Left ventricle myocardium inferior (tissue), 1 donor: ENCODE data around the gene SECTM1. TPM values are rescaled to one million over a fixed set of nuclear protein-coding genes. Genes with fewer than 3 reads are reported as not detected.

Experiments used
- DNase-seq: peaks from one replicate; pipeline ENCODE4 v3.0.0-alpha.2; 2020
- H3K27ac ChIP-seq: fragments of 200-600 bp; replicated peaks from 2 replicates; pipeline ENCODE4 v1.8.0; 2021
- H3K27me3 ChIP-seq: fragments of 200-600 bp; 2 replicates; pipeline ENCODE4 v1.8.0; 2021; ENCODE audit warnings: low read depth
- H3K36me3 ChIP-seq: fragments of 200-600 bp; 2 replicates; pipeline ENCODE4 v1.8.0; 2021
- H3K4me1 ChIP-seq: fragments of 200-600 bp; 2 replicates; pipeline ENCODE4 v1.8.0; 2021
- H3K4me3 ChIP-seq: fragments of 200-600 bp; 2 replicates; pipeline ENCODE4 v1.8.0; 2021; ENCODE audit warnings: mild to moderate bottlenecking, moderate library complexity
- H3K9me3 ChIP-seq: fragments of 200-600 bp; replicated peaks from 2 replicates; pipeline ENCODE4 v1.8.0; 2021
- intact Hi-C: fragments of 100-400 bp; cut with micrococcal nuclease; formaldehyde crosslinking; loops from one replicate; pipeline ENCODE4 v1.11.0; 2022
- total RNA-seq: library from RNA; stranded (reverse); fragmentation: NEBNext Ultra II Directional; extraction: Animal tissue kit (Norgen Biotek cat#: 25700); gene quantifications from one replicate; pipeline ENCODE4 v1.2.1, GENCODE V29; 2021
- TF ChIP-seq, protein P1 (sequence below): fragments of 200-600 bp; IDR thresholded peaks from 2 replicates; pipeline ENCODE4 v1.8.0; 2021; ENCODE audit warnings: antibody characterized with exemption, mild to moderate bottlenecking, borderline replicate concordance
- donor health status: DM: no; HTN: yes; CAD: no; lungs with severe emphysema.

The SECTM1 gene
- total RNA-seq, 1 donor from 2014 or later, result 3.9 TPM

DNA sequence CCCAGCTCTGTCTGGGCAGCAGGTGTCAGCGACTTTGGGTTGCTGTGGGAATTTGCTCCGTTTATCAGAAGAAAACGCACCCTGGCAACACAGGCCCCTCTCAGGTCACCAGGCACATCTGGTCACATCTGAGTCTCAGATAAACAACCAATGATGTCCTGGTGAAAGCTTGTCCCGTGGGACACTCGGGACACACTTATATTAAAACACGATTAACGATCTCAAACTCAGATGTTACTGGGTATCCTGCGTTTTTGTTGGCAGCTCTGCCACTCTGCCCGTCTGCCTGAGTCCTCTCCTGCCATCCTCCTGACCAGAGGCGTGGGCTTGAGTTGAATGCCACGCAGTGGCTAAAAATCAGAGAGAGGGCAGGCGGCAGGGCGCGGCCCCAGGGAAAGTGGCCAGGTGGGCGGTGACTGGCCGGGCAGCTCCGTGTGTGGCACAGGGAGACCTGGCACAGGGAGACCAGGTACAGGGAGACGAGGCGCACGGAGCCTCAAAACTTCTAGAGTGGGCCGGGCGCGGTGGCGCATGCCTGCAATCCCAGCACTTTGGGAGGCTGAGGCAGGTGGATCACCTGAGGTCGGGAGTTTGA lies 2.1 kb downstream of the SECTM1 start:
- Histone ChIP-seq H3K27ac (no peak overlapping the region), H3K4me1 (peaks cover 57% of the 10 kb centered on the region), H3K4me3 (no peak overlapping the region), H3K36me3 (no peaks in the 10 kb centered on the region), H3K9me3 (no peaks in the 10 kb centered on the region), H3K27me3 (peaks cover 65% of the 10 kb centered on the region)
- intact Hi-C loops, result no loop called here
- TF ChIP-seq, protein P1, sequence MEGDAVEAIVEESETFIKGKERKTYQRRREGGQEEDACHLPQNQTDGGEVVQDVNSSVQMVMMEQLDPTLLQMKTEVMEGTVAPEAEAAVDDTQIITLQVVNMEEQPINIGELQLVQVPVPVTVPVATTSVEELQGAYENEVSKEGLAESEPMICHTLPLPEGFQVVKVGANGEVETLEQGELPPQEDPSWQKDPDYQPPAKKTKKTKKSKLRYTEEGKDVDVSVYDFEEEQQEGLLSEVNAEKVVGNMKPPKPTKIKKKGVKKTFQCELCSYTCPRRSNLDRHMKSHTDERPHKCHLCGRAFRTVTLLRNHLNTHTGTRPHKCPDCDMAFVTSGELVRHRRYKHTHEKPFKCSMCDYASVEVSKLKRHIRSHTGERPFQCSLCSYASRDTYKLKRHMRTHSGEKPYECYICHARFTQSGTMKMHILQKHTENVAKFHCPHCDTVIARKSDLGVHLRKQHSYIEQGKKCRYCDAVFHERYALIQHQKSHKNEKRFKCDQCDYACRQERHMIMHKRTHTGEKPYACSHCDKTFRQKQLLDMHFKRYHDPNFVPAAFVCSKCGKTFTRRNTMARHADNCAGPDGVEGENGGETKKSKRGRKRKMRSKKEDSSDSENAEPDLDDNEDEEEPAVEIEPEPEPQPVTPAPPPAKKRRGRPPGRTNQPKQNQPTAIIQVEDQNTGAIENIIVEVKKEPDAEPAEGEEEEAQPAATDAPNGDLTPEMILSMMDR, result no peak
- DNase-seq, result no peak

DNA sequence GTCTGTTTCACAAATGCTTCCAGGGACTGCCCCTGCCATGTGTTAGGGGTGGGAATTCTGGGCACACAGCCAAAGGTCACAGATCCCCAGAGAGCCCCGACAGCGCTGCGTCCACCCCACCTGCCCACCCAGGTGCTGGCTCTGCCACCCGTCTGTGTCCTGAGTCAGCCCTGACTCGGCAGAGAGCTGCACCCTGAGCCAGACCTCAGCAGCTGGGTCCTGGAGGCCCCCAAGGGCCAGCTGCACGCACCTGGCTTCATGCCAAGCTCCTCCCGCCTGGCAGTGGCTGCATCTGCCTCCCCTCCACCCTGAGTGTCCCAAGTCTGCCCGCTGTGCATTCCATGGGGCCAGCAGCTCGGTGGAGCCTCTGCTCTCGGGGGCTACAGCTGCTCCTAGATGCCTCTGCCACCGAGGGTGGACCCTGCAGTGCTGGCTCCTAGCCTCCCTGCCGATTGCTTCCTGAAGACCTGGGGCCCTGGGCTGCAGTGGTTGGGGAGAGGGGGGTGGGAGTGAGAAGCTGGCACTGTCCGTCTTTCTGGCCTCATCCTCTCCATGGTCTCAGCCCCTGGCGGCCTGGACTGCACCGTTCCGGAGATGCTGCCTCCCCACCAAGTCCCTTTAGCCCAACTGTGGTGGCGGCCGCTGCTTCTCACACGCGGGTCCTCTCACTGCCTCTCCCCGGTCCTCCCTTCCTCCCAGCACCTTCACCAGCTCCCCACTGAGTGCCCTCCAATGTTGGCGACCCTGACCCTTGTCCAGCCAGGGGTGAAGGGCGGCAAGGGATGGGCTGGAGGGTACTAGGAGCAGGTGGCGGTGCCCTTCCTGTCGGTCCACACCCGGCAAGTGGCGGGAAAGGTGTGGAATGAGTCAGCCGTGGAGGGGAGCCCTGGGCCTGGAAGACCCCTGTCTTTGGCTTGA lies 3.0 kb downstream of the SECTM1 start:
- DNase-seq, result no peak
- H3K4me1 ChIP-seq, result peaks cover 51% of the 10 kb centered on the region
- H3K9me3 ChIP-seq, result no peaks in the 10 kb centered on the region

DNA sequence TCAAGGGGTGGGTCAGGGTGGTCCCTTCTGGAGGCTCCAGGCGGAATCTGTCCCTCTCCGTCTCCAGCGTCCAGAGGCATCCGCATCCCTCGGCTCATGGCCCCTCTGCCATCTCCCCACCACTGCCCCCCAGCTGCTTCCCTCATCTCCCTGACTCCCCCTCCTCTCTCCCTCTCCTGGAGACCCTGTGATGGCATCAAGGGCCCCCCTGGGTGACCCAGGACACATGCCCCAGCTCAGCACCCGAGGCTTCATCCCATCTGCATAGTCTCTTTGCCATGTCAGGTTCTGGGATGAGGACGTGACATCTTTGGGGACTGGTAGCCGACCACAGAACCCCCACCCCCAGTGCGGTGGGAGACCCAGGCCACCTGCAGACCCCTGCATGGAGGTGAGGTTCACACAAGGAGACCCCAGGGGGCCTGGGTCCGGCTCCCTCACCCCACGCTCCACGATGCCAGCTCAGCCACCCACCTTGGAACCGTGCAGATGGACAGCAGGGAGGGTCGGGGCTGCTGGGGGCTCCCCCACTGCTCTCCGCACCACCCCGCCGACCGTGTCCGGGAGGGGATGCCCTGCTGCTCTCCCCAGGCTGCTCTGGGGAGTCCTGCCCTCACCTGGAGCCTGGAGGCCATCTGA lies 3.8 kb downstream of the SECTM1 start:
- no peak for DNase-seq
- Histone ChIP-seq H3K36me3 (no peaks in the 10 kb centered on the region), H3K4me3 (no peak overlapping the region), H3K9me3 (no peaks in the 10 kb centered on the region), H3K27ac (no peak overlapping the region), H3K4me1 (peaks cover 43% of the 10 kb centered on the region), H3K27me3 (peaks cover 65% of the 10 kb centered on the region)
- intact Hi-C loops, result loop anchor here (10.0 kb wide), 1 partner anchor 95 kb away; no protein-coding TSS in a partner anchor
- TF ChIP-seq, protein P1, result no peak

More for the DNA sequence above, 3.0 kb downstream of the SECTM1 start:
- TF ChIP-seq, protein P1, result no peak
- H3K36me3 ChIP-seq, result no peaks in the 10 kb centered on the region
- H3K27me3 ChIP-seq, result peaks cover 65% of the 10 kb centered on the region
- intact Hi-C loops, result no loop called here
- no peak overlapping the region for H3K27ac ChIP-seq
- no peak overlapping the region for H3K4me3 ChIP-seq

DNA sequence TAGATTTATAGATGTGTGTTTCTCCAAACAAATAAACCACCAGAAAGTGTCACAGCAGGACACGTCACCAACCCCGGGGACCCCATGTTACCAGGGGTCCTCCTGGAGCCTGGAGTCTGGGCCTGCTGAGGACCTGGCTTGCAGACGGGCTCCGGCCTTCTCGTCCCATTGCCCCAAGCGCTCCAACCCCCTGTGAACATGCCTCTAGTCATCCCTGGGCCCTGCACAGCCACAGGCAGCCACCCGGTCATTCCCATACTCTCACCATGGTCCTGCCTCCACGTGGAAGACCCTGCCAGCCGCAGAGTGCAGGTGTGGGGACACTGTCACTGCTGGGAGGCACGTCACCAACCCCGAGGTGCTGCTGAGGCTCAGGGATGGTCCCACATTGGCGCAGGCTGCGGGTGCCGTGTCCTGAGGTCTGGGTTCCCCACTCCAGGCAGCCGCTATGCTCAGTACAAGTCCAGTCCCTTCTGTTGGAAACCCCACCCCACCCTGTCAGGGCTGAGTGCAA lies 4.5 kb downstream of the SECTM1 start:
- DNase-seq, result no peak
- H3K27ac ChIP-seq, result no peak overlapping the region
- H3K4me3 ChIP-seq, result no peak overlapping the region
- no peaks in the 10 kb centered on the region for H3K9me3 ChIP-seq
- peaks cover 35% of the 10 kb centered on the region for H3K4me1 ChIP-seq
- TF ChIP-seq, protein P1, result no peak
- H3K36me3 ChIP-seq, result no peaks in the 10 kb centered on the region
- H3K27me3 ChIP-seq, result peaks cover 63% of the 10 kb centered on the region
- intact Hi-C loops, result loop anchor here (10.0 kb wide), 1 partner anchor 94 kb away; no protein-coding TSS in a partner anchor

DNA sequence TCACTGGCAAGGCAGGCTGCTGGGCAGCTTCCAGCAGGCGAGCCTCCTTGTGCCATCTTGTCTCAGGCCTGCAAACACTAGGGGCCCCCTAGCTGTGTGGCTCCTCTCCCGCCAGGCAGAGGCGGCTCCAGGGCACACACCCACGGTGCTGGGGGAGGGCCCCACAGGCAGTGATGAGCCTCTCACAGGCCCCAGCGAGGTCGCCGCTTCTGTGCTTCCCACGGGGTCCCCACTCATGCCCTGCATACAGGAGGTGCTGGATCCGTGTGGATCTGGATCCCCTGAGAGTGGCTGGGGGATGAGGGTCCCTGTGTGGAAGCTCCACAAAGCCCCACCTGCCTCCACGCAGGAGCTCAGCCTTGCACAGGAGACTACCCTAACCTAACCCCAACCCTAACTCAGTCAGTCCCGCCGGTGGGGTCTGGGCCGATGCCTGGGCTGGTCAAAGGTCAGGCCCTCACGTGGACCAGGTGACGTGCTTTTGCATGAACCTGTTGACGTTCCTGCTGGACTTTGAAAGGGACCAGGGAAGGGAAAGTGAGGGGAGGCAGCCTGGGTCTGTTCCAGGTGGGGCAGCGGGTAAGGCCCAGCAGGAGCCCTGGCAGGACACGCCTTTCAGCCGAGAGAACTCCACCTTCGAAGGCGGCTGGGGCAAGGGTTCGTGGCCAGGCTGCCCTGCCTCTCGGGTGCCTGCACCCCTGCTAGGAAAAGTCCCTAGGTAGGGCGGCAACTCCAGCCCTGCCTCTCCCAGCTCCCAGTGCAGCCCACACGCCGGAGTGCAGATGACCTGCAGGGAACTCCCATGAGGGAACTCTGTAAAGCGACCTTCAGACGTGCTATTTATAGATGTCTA lies 5.2 kb downstream of the SECTM1 start:
- no peak overlapping the region for H3K4me3 ChIP-seq
- DNase-seq, result no peak
- no peaks in the 10 kb centered on the region for H3K9me3 ChIP-seq
- no peak overlapping the region for H3K27ac ChIP-seq
- no peaks in the 10 kb centered on the region for H3K36me3 ChIP-seq
- H3K4me1 ChIP-seq, result peaks cover 30% of the 10 kb centered on the region
- intact Hi-C loops, result loop anchor here (10.0 kb wide), 1 partner anchor 94 kb away; no protein-coding TSS in a partner anchor
- peaks cover 56% of the 10 kb centered on the region for H3K27me3 ChIP-seq
- TF ChIP-seq, protein P1, result no peak
